GM19397 (cell line): ENCODE data around the gene SDHB.

Source experiments
- ATAC-seq: cut with Tn5 transposase; IDR thresholded peaks from one replicate; pipeline ENCODE4 v1.9.1; 2021; ENCODE audit warnings: mild to moderate bottlenecking, moderate library complexity; ENCODE audit not compliant: unreplicated experiment

Gene SDHB

GRCh38 chr1:16971341-16972188 is 82.3 kb downstream of the SDHB start:
- ATAC-seq, result no peak

DNA sequence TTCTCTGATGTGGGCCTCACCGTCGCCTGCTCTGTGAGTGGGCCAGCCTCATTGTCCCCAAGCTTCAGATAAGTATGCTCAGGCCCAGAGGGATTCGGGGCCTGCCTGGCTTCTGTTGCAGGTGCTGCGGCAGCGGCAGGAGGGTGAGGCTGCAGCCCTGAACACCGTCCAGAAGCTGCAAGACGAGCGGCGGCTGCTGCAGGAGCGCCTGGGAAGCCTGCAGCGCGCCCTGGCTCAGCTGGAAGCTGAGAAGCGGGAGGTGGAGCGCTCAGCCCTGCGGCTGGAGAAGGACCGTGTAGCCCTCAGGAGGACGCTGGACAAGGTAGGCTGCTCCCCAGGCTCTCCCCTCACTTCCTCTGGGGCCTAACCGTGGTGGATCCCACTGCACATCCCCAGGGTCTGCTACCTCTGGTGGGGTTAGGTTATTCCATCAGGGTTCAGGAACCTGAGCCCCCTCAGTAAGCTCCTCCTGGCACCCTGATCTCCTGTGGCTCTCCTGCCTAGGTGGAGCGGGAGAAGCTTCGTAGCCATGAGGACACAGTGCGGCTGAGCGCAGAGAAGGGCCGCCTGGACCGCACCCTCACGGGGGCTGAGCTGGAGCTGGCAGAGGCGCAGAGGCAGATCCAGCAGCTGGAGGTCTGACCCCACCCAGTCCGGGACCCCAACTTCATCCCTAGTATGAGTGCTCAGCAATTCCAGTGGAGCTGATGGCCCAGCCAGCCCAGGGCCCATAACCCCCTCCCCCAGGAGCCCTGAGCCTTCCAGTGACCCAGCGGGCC is 83.5 kb downstream of the SDHB start:
- no peak for ATAC-seq

- no peak for ATAC-seq
Measured at GRCh38 chr1:16969651-16970050, 84.2 kb downstream of the SDHB start.

GRCh38 chr1:16969057-16969611 is 84.7 kb downstream of the SDHB start:
- no peak for ATAC-seq
